IMR-90 (cell line): ENCODE results near the gene CYB561D1. TPM values are rescaled to one million over a fixed set of nuclear protein-coding genes. Genes with fewer than 3 reads are reported as not detected.

Source experiments
- ATAC-seq: fragments of 200-7000 bp; cut with Tn5 transposase; 2 replicates; pipeline ENCODE4 v1.9.1; 2020; ENCODE audit warnings: low read depth, mild to moderate bottlenecking, moderate library complexity
- BruUV-seq: library from RNA; stranded (reverse); fragments of 400-500 nt; replicated peaks from 2 replicates; lab custom pipeline; 2021; lab: Mats Ljungman, UMichigan
- CTCF ChIA-PET: fragments of 300-600 bp; formaldehyde crosslinking; extraction: SDS; loops from one replicate; lab custom pipeline; 2021; ENCODE audit warnings: antibody characterized with exemption; lab: Yijun Ruan, JAX
- POLR2A ChIA-PET: fragments of 300-600 bp; sonication (Branson Sonifier 250); formaldehyde crosslinking; loops from one replicate; lab custom pipeline; 2022; ENCODE audit warnings: antibody characterized with exemption; ENCODE audit not compliant: unreplicated experiment; lab: Charles Lee
- DNase-seq: peaks from one replicate; pipeline ENCODE4 v3.0.0; 2013
- H2AFZ ChIP-seq: replicated peaks from 2 replicates; pipeline ENCODE3; 2013; ENCODE audit warnings: low read length, mild to moderate bottlenecking; ENCODE audit not compliant: poor library complexity
- H2AK5ac ChIP-seq: 2 replicates; pipeline ENCODE4 v1.6.1; 2013; ENCODE audit warnings: low read depth, low read length, inconsistent platforms
- H2AK9ac ChIP-seq: replicated peaks from 2 replicates; pipeline ENCODE3; 2013; ENCODE audit warnings: mild to moderate bottlenecking, low read depth, low read length, moderate library complexity; ENCODE audit not compliant: poor library complexity
- H2BK120ac ChIP-seq: 2 replicates; pipeline ENCODE4 v1.6.1; 2013; ENCODE audit warnings: low read depth, low read length, inconsistent platforms
- H2BK15ac ChIP-seq: 3 replicates; pipeline ENCODE4 v1.6.1; 2013; ENCODE audit warnings: low read depth, low read length, inconsistent platforms
- H2BK20ac ChIP-seq: 2 replicates; pipeline ENCODE4 v1.6.1; 2013; ENCODE audit warnings: low read depth, mild to moderate bottlenecking, inconsistent platforms, low read length, moderate library complexity
- H2BK5ac ChIP-seq: 2 replicates; pipeline ENCODE4 v1.6.1; 2013; ENCODE audit warnings: mild to moderate bottlenecking, low read depth, low read length, inconsistent platforms; ENCODE audit not compliant: poor library complexity, severe bottlenecking
- H3K14ac ChIP-seq: replicated peaks from 2 replicates; pipeline ENCODE4 v1.6.1; 2013; ENCODE audit warnings: low read depth, low read length, inconsistent platforms
- H3K18ac ChIP-seq: 2 replicates; pipeline ENCODE4 v1.6.1; 2013; ENCODE audit warnings: low read depth, low read length, control low read depth
- H3K23ac ChIP-seq: 2 replicates; pipeline ENCODE4 v1.6.1; 2013; ENCODE audit warnings: low read depth, low read length, inconsistent platforms
- H3K27ac ChIP-seq: 2 replicates; pipeline ENCODE4 v1.5.1; 2013; ENCODE audit warnings: mild to moderate bottlenecking, control low read depth, low read length; ENCODE audit not compliant: insufficient read depth
- H3K27me3 ChIP-seq: 2 replicates; pipeline ENCODE4 v1.6.1; 2013; ENCODE audit warnings: low read length; ENCODE audit not compliant: control insufficient read depth, insufficient read depth
- H3K36me3 ChIP-seq: 2 replicates; pipeline ENCODE4 v1.6.1; 2013; ENCODE audit warnings: low read length, mixed read lengths; ENCODE audit not compliant: control insufficient read depth, insufficient read depth
- H3K4ac ChIP-seq: 2 replicates; pipeline ENCODE4 v1.6.1; 2013; ENCODE audit warnings: low read depth, low read length, inconsistent platforms
- H3K4me1 ChIP-seq: 2 replicates; pipeline ENCODE4 v1.6.1; 2013; ENCODE audit warnings: low read length, mixed read lengths; ENCODE audit not compliant: control insufficient read depth, insufficient read depth
- H3K4me2 ChIP-seq: 2 replicates; pipeline ENCODE4 v1.6.1; 2013; ENCODE audit warnings: low read depth, mild to moderate bottlenecking, control low read depth, low read length, moderate library complexity
- H3K4me3 ChIP-seq: 2 replicates; pipeline ENCODE4 v1.5.1; 2013; ENCODE audit warnings: low read depth, mild to moderate bottlenecking, control low read depth, low read length, moderate library complexity; ENCODE audit not compliant: insufficient read depth
- H3K56ac ChIP-seq: 2 replicates; pipeline ENCODE4 v1.6.1; 2013; ENCODE audit warnings: low read length, inconsistent platforms; ENCODE audit not compliant: insufficient read depth; ENCODE audit errors: extremely low read depth
- H3K79me1 ChIP-seq, 2 experiments: 2 replicates each; pipeline ENCODE4 v1.6.1; 2013; ENCODE audit warnings: low read length in 2 of 2, inconsistent platforms in 1 of 2, low read depth in 1 of 2
- H3K9ac ChIP-seq: 2 replicates; pipeline ENCODE4 v1.6.1; 2013; ENCODE audit warnings: low read depth, low read length, control low read depth
- H3K9me1 ChIP-seq: 2 replicates; pipeline ENCODE4 v1.6.1; 2013; ENCODE audit warnings: low read length, inconsistent platforms; ENCODE audit not compliant: insufficient read depth
- H3K9me3 ChIP-seq: 2 replicates; pipeline ENCODE4 v1.6.1; 2013; ENCODE audit warnings: low read length; ENCODE audit not compliant: control insufficient read depth, insufficient read depth
- H4K20me1 ChIP-seq: 2 replicates; pipeline ENCODE4 v1.6.1; 2013; ENCODE audit warnings: low read length, inconsistent platforms; ENCODE audit not compliant: insufficient read depth
- H4K5ac ChIP-seq: 2 replicates; pipeline ENCODE4 v1.6.1; 2013; ENCODE audit warnings: mild to moderate bottlenecking, low read depth, low read length, control low read depth
- H4K8ac ChIP-seq, 2 experiments: 2 replicates each; pipeline ENCODE4 v1.6.1; 2013; ENCODE audit warnings: low read depth in 2 of 2, low read length in 2 of 2, control low read depth in 1 of 2, inconsistent platforms in 1 of 2
- H4K91ac ChIP-seq: 2 replicates; pipeline ENCODE4 v1.6.1; 2013; ENCODE audit warnings: low read depth, low read length, inconsistent platforms; ENCODE audit not compliant: insufficient read depth
- BHLHE40 ChIP-seq: fragments of 150-350 bp; IDR thresholded peaks from 2 replicates; pipeline ENCODE4 v1.6.1; 2016; ENCODE audit warnings: mild to moderate bottlenecking, low read depth, low read length
- CEBPB ChIP-seq: IDR thresholded peaks from 2 replicates; pipeline ENCODE4 v1.6.1; 2012; ENCODE audit warnings: low read depth, low read length, improper control_type of control experiment
- MAFK ChIP-seq: IDR thresholded peaks from 2 replicates; pipeline ENCODE4 v1.6.1; 2012; ENCODE audit warnings: low read depth, low read length, improper control_type of control experiment
- MAZ ChIP-seq: IDR thresholded peaks from 2 replicates; pipeline ENCODE4 v1.6.1; 2012; ENCODE audit warnings: low read depth, mild to moderate bottlenecking, low read length, improper control_type of control experiment, moderate library complexity, borderline replicate concordance
- MXI1 ChIP-seq: IDR thresholded peaks from 2 replicates; pipeline ENCODE4 v1.6.1; 2012; ENCODE audit warnings: low read depth, mild to moderate bottlenecking, low read length, moderate library complexity, borderline replicate concordance
- NFE2L2 ChIP-seq: fragments of 150-350 bp; IDR thresholded peaks from 2 replicates; pipeline ENCODE4 v1.6.1; 2016; ENCODE audit warnings: low read depth, mild to moderate bottlenecking, low read length
- SMC3 ChIP-seq: fragments of 150-350 bp; IDR thresholded peaks from 2 replicates; pipeline ENCODE4 v1.6.1; 2016; ENCODE audit warnings: low read depth, mild to moderate bottlenecking, antibody characterized with exemption, low read length, moderate library complexity
- WGBS, 2 experiments: methylation state at CpG; one replicate each; pipeline versions ENCODE4 v1.1.5 to v1.1.7; 2013; ENCODE audit warnings: missing lambda C conversion rate in 2 of 2; ENCODE audit not compliant: insufficient read length in 1 of 2; ENCODE audit errors: extremely low coverage in 2 of 2; 5-methylcytosine and 5-hydroxymethylcytosine counted together
- dilution Hi-C: fragments of 300-500 bp; cut with HindIII; formaldehyde crosslinking; loops from one replicate; pipeline ENCODE4 v1.14.3; 2018; ENCODE audit warnings: low sequenced_read_pairs; ENCODE audit not compliant: unreplicated experiment
- in situ Hi-C: fragments of 300-500 bp; cut with MboI; formaldehyde crosslinking; loops from 3 replicates; pipeline ENCODE4 v1.14.3; 2019; ENCODE audit warnings: low sequenced_read_pairs, inconsistent platforms, mixed read lengths
- intact Hi-C: fragments of 100-400 bp; cut with micrococcal nuclease; formaldehyde crosslinking; loops from 2 replicates; pipeline ENCODE4 v1.10.0; 2022
- polyA plus RNA-seq, 3 experiments: library from polyadenylated mRNA; depleted of rRNA; stranded (reverse); fragments of >200 nt; gene quantifications; 2 replicates each; pipeline ENCODE4 v1.2.3, GENCODE V29; 2012; ENCODE audit warnings: low replicate concordance in 1 of 3
- total RNA-seq: library from RNA; depleted of rRNA; stranded (reverse); fragments of >200 nt; gene quantifications from 2 replicates; pipeline ENCODE4 v1.2.3, GENCODE V29; 2012
- TF ChIP-seq, protein P1 (sequence below): fragments of 150-350 bp; IDR thresholded peaks from 2 replicates; pipeline ENCODE4 v1.6.1; 2016; ENCODE audit warnings: low read depth, mild to moderate bottlenecking, low read length, moderate library complexity, borderline replicate concordance

CYB561D1 gene
- total and polyA plus RNA-seq, 2 of the 4 experiments (the other 2 are of a cell fraction), result 5.7 to 8.1 TPM

DNA sequence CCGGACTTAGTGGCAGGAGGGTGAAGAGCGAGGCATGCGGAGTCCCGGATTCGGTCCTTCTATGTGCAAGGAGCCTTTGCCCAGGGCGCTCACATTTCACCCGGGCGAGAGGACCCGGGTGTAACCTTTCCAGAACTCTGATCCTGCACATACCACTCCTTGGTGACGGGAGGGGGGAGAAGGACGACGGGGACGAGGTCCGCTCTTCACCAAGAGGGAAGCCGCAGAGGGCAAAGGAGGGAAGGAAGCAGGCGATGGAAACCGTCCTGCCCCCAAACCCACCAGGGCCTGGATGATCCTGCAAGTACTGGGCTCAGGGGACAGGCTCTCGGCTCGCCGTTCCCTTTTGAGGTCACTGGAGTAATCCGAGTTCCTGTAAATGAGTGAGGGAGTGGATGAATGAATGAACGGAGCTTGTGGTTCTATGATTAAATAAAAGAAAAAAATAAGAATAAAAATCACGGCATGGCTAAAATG is 26.6 kb upstream of the CYB561D1 start:
- dilution Hi-C loops, result no loop called here
- Histone ChIP-seq H3K14ac (no peak overlapping the region), H3K79me1 (no peaks in the 10 kb centered on the region), H3K36me3 (no peaks in the 10 kb centered on the region), H2AK5ac (no peak overlapping the region), H3K4me1 (no peaks in the 10 kb centered on the region), H3K18ac (no peak overlapping the region), H3K4me3 (no peak overlapping the region), H3K9me3 (no peaks in the 10 kb centered on the region), H4K8ac (no peak overlapping the region), H2AK9ac (no peak overlapping the region), H3K4me2 (no peak overlapping the region), H4K20me1 (no peaks in the 10 kb centered on the region), H3K27me3 (peaks cover 67% of the 10 kb centered on the region), H3K9ac (no peak overlapping the region), H2BK5ac (no peak overlapping the region), H2AFZ (peak overlapping the region; percentile 59), H4K5ac (no peak overlapping the region), H3K4ac (no peak overlapping the region), H3K9me1 (no peaks in the 10 kb centered on the region), H2BK20ac (no peak overlapping the region), H3K27ac (no peak overlapping the region), H2BK15ac (no peak overlapping the region), H2BK120ac (no peak overlapping the region), H3K23ac (no peak overlapping the region), H3K56ac (no peak overlapping the region), H4K91ac (no peak overlapping the region)
- TF ChIP-seq CEBPB (no peak), NFE2L2 (no peak), MAFK (no peak), BHLHE40 (no peak), SMC3 (no peak), MXI1 (no peak), MAZ (no peak)
- TF ChIP-seq, protein P1, sequence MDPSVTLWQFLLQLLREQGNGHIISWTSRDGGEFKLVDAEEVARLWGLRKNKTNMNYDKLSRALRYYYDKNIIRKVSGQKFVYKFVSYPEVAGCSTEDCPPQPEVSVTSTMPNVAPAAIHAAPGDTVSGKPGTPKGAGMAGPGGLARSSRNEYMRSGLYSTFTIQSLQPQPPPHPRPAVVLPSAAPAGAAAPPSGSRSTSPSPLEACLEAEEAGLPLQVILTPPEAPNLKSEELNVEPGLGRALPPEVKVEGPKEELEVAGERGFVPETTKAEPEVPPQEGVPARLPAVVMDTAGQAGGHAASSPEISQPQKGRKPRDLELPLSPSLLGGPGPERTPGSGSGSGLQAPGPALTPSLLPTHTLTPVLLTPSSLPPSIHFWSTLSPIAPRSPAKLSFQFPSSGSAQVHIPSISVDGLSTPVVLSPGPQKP, result no peak
- DNase-seq (no peak), ATAC-seq (no peak)
- POLR2A ChIA-PET, result no interaction called here
- intact Hi-C loops, result no loop called here
- 9% methylated on average over 5 of the region's 23 CpGs; no CpG with 5 or more reads in 1 of the 2 experiments for WGBS, 2 experiments
- no TSS peak for BruUV-seq
- CTCF ChIA-PET, result no interaction called here
- in situ Hi-C loops, result no loop called here
